GM18526 (cell line): Measurements from ENCODE around the gene SETSIP.

ENCODE experiments used
- POLR2A ChIP-seq: IDR thresholded peaks from 3 replicates; pipeline ENCODE4 v1.6.1; 2011; ENCODE audit not compliant: insufficient read length; ENCODE audit errors: extremely low read depth

Gene SETSIP

DNA sequence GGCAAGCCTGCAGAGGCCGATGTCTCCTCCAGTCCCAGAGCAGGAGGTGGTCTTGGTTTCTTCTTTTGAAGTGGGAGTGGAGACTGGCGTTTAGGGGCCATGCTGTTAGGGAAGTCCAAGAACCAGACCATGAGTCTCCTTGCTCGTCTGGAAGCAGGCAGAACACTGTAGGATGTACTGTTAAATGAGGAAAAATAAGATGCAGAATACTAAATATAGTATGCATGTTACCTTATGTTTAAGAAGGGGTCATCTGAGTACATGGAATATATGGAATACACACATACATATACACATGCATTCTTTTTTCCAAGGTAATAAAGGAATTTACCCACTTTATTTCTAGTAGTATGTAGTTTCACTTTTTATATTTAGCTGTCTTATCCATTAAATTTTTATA lies at the start of gene SETSIP:
Gene SETSIP, minus strand, starts transcription at position 101 of the 400 bp plus-strand sequence. Its CDS starts 0 bp downstream, at position 101.
- no peak for TF ChIP-seq POLR2A

DNA sequence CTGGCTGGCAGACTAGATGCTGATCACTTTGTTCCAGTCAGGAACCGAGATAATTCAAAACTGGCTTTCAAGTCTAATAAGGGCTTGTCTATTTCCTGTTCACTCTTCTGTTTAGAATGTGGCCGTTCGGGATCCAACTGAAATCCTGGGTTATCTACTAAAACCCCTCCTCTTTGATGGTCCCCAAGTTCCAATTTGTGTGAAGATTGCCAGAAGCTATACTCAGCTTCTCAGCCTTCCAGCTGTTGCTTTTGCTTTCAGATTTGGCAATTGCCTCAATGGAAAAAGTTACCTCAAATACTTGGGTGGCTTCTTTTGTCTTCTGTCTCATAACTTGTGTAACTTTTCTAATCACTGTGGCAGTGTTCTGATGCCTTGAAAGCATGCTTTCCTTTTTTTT lies 48.7 kb upstream of the SETSIP start:
- TF ChIP-seq POLR2A, result no peak

- TF ChIP-seq POLR2A, result no peak
Observed at GRCh38 chr1:92118826-92119225, 43.6 kb upstream of the SETSIP start.

GRCh38 chr1:92117526-92117925 lies 42.3 kb upstream of the SETSIP start:
- no peak for TF ChIP-seq POLR2A

GRCh38 chr1:92108631-92109030 lies 33.4 kb upstream of the SETSIP start:
- no peak for TF ChIP-seq POLR2A

DNA sequence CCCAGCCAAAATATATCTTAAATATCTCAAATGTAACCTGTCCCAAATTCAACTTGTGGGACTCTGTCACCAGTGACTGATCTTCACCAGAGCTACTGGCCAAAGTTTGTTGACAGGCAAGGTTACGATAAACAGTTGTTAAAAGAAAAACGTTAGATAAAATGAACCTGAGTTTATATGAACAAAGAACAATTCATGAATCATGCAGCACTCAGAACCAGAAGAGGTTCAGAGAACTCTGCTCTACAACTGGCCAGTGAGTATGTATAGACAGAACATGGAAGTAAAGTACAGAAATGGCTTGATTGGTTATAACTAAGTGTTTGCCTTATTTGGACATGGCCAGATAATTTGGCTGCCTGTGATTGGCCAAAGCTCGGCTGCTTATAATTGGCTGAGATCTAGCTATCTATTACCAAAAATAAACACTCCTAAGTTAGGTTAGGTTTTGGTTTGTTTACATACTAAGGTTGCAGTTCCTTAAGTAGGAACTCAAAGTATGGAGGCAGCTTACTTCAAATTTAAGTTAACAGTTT lies 30.4 kb upstream of the SETSIP start:
- TF ChIP-seq POLR2A, result no peak

GRCh38 chr1:92096317-92096716 lies 21.1 kb upstream of the SETSIP start:
- TF ChIP-seq POLR2A, result no peak

GRCh38 chr1:92095874-92096273 lies 20.7 kb upstream of the SETSIP start:
- TF ChIP-seq POLR2A, result no peak

DNA sequence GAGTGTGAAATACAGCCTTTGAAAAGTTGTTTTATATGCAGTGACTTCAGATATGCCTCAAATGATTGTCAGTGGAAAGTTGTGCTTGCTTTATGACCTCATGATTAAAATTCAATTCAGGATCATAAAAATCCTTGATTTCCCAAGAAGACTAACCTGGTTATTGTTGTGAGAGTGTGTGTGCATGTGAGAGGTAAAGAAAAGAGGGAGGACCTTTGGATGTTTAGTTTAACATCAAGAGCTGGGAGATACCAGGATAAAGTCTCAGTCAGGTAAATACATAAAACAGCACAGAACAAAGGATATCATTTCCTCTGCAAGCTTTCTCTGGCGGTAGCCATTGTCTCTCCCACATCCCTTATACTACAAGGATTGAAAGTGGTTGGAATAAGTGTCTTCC lies 19.4 kb upstream of the SETSIP start:
- TF ChIP-seq POLR2A, result no peak

DNA sequence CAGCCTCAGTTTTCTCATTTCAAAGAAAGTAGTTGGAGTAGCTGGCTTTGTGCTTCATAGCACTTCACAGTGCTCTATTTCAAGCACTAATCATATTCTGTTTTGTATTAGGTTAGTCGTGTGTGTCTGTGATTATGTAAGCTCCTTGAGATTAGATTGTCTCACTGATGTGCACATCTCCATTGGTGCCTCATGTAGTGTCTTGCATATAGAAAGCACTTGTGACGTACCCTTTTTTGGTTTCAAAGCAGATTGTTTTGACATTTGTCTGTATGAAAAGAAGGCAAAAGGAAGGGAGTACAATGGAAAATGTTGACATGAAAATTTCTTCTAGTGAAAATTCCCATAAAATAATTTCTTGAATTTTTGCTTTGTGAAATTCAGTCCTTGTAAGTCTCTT lies 18.9 kb upstream of the SETSIP start:
- no peak for TF ChIP-seq POLR2A

DNA sequence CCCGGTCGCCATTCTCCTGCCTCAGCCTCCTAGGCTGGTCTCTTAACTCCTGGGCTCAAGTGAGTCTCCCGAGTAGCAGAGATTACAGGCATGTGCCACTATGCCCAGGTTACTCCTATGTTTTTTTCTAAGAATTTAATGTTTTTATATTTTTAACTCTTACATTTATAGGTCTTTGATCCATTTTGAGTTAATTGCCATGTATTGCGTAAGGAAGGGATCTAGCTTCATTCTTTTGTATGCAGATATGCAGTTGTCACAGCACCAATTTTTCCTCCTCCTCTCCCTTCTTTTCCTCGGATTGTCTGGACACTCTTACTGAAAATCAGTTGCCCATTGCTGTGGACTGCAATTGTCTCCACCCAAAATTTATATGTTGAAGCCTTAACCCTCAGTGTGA lies 16.4 kb upstream of the SETSIP start:
- TF ChIP-seq POLR2A, result no peak

- no peak for TF ChIP-seq POLR2A
Observed at GRCh38 chr1:92087542-92087941, 12.3 kb upstream of the SETSIP start.

GRCh38 chr1:92085727-92086126 lies 10.5 kb upstream of the SETSIP start:
- TF ChIP-seq POLR2A, result no peak

DNA sequence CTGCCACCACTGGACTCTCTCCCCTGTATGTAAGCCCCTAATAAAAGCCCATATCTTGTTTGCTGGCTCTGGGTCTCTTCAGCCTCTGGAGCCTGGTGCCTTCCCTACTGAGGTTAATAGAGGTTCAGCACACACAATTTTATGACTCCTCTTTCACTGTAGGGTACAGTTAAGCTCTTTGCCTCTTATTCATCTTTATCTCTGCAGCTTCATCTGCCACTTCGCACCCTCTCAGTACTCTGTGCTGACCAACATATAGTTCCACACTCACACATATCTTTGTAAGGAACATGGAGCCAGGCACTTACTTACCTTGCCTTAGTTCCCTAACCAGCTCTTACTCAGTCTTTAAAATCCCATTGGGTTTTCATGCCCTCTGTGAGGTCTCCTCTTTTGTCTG lies 9.4 kb upstream of the SETSIP start:
- TF ChIP-seq POLR2A, result no peak

- no peak for TF ChIP-seq POLR2A
Observed at GRCh38 chr1:92081031-92081430, 5.8 kb upstream of the SETSIP start.

DNA sequence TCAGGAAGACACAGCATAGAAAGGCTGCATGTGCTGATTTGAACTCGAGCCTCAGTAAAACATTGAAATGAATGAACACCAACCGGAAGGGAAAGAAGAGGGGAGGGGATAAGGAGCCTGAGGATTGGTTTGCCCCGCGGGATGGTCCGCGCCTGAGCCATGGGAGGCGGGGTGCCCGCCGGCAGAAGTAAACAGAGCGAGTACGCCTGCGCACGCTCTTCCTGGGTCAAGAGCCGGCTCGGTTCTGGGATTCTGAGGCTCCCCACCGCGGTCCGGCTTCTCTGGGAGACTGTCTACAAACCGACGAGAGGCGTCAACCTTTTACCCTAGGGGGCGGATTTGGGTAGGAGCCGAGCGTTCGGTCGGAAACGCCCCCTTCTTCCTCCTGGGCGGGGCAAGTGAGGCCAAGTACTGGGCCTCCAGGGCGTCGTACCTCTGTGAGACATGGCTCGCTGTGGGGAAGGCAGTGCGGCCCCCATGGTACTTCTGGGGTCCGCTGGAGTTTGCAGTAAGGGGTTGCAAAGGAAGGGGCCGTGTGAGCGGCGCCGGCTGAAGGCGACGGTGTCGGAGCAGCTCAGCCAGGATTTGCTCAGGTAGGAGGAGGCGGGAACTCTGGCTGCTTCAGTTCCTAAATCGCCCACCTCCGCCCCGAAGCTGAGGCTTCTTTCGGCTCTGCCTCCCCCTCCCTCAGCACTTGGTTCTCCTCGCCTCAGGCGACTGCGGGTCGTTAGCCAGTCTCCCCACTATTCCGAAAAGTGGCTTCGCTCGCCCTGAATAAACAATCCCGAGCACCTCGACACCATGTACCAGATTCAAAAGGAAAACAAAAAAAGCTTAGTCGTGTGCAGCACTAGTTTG lies 5.1 kb upstream of the SETSIP start, which contains the start of gene BTBD8:
Gene BTBD8, plus strand, starts transcription at position 218 of the 858 bp plus-strand sequence. Its CDS starts 227 bp downstream, at position 445.
- TF ChIP-seq POLR2A, result no peak

DNA sequence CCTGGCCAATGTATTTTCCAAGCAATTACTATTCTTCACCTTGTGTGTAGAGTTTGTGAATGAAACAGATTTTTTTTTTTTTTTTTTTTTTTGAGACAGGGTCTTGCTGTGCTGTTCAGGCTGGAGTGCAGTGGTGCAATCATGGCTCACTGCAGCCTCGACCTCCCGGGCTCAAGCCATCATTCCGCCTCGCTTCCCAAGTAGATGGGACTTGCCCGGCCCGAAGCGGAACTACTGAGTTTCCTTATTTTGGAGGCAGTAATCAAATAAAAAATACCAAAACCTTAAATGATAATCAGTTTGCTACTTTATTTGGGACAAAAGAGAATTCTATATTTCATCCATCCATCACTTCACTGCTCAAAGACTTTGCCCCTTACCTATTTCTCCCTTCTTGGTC lies 4.2 kb upstream of the SETSIP start:
- TF ChIP-seq POLR2A, result no peak
